ENCODE results near the gene SLC30A2.

SLC30A2 gene

GRCh38 chr1:26038477-26038876 is 7.4 kb downstream of the SLC30A2 start:
- DNase-seq = no peak

DNA sequence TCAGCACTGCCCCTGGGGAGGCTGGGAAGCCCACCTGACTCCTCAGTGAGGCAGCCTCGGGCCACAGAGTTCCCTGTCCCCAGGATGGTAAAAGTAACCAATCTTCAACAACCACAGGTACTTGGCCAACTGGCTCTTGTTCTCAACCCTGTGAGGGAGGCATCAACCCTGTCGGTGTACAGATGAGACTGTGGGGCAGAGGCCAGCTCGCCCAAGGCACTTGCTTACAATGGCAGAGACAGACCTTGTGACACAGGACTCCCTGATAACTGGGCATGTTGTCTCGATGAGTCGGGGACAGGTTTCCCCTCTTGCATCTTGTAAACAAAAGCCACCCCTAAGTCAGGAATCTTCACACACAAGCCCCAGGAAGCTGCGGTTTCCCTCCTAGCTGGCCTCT is 8.0 kb downstream of the SLC30A2 start:
- DNase-seq = no peak

GRCh38 chr1:26036756-26037281 is 9.1 kb downstream of the SLC30A2 start:
- DNase-seq = no peak

GRCh38 chr1:26035959-26036755 is 9.8 kb downstream of the SLC30A2 start:
- peak; percentile 3 for DNase-seq

GRCh38 chr1:26035203-26035958 is 10.5 kb downstream of the SLC30A2 start:
- DNase-seq = peak; percentile 64

- no peak for DNase-seq
Measured at GRCh38 chr1:26034504-26035202, 11.3 kb downstream of the SLC30A2 start.

- DNase-seq = no peak
Measured at GRCh38 chr1:26032656-26033357, 13.1 kb downstream of the SLC30A2 start.

GRCh38 chr1:26031611-26032220 is 14.2 kb downstream of the SLC30A2 start:
- no peak for DNase-seq

- DNase-seq = no peak
Measured at GRCh38 chr1:26031196-26031595, 14.7 kb downstream of the SLC30A2 start.

DNA sequence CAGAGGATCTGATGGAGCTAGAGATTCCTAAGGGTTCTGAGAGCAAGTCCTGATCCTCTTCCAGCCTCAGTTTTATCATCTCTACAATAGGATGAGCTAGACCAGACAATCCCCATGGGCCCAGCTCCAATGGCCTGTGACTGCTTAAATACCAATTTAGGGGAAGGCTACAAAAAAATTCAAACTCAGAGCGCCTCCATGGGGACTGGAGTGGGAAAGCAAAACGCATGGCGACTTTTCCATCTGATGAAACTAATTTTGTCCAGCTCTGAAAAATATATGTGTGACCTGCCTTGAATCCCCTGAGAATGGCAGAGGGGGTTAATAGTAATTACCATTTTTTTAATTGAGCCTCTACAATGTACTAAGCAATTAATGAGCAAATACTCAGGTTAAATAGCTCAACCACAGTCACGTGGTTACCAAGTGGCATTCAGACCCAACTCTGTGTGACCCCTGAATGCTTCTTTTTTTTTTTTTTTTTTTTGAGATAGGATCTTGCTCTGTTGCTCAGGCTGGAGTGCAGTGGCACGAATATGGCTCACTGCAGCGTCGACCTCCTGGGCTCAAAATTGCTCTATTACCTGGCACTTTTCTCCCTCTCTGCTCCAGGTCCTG is 15.9 kb downstream of the SLC30A2 start:
- DNase-seq = no peak

DNA sequence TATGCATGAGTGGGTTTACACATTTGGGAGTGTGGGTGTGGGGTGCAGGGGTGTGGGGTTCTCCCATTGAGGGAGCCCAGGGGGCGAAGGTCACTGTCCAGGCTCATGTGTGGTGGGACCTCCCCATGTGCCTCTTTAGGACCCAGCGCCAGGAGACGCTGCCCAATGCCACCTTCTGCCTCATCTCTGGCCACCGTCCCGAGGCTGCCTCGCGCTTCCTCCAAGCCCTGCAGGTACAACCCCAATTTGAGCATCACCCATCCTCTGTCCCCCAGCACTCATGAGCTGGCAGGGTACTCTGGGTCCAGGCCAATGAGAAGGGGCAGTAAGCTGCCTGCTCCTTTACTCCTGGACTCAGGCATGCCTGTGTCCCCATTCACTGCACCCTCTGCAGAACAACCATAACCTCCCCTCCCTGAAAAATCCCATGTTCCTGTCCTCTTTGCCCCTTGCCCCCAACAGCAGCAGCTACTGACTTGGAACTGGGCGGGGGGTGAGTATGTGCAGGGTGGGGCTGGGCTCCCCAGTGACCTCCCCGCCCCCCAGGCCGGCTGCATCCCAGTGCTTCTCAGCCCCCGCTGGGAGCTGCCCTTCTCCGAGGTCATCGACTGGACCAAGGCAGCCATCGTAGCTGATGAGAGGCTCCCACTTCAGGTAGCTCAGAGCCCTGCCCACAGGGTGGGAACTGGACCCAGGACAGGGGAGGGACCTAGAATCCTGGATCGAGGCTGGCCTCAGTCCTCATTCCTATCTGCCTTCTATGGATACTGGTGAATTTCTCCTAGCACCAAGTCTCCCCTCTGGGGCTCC is 16.7 kb downstream of the SLC30A2 start:
- DNase-seq = no peak

GRCh38 chr1:26028490-26028980 is 17.4 kb downstream of the SLC30A2 start:
- no peak for DNase-seq

DNA sequence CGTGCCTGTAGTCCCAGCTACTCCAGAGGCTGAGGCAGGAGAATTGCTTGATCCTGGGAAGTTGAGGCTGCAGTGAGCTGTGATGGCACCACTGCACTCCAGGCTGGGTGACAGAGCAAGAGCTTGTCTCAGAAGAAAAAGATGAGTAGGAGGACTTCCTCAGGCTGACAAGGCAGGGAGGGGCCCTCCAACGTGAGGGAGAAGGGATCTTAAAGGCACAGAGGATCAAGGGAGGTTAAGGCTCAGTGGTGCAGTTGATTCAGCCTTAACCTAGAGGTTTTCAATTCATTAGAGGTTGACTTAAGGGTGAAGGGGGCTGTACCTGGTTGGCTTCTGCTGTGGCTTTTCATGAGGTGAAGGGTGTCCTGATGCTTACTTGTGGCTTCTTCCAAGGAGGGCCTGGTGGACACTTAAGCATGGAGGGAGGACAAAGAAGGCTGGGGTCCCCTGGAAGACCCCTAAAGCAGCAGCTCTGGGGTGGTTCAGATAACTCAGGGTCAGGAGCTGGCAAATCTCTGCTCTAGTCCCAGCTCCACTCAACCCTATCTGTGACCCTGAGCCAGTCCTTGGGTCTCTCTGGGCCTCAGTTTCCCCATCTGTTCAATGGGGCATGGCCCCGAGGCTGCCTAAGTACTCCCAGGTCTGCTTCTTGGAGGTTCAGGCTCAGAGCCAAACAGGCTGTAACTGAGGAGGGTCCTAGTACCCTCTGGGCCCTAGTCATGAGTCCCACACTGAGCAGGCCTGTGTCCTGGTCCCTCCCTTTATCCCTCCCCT is 18.0 kb downstream of the SLC30A2 start:
- DNase-seq = no peak

DNA sequence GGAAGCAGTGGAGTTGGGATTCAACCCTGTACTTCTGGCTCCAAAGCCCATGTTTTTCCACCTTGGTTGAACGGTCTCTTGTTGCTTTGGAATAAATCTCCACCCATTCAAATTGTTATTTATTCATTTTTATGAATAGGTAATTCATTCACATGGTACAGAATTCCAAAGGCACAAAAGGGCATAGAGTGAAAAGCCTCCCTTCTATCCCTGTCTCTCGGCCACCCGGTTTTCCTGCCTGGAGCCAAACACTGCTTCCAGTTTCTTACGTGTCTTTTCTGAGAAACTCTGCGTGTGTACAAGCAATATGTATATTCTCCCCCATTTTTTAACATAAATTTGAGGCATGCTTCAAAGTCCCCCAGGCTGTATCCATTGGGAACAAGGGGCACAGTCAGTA is 20.4 kb downstream of the SLC30A2 start:
- DNase-seq = no peak

GRCh38 chr1:26025060-26025459 is 20.9 kb downstream of the SLC30A2 start:
- no peak for DNase-seq

DNA sequence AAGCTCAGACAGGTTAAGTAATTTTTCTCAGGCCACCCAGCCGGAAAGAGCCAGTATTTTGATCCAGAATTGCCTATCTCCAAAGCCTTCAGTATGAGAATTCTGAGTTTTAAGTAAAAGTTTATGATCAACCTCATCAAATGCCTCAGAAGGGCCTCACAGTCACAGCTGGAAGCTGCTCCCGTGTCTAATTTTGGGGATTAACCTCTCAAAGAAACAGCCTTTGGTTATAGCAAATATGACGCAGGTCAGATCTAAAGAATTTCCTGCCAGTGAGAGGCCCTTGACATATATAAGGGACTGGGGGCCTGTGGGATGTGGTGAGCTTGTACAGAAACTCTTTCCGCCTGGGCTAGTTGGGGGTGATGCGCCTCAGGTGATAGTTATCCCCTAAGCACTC is 22.1 kb downstream of the SLC30A2 start:
- DNase-seq = no peak

GRCh38 chr1:26023009-26023408 is 22.9 kb downstream of the SLC30A2 start:
- DNase-seq = no peak

DNA sequence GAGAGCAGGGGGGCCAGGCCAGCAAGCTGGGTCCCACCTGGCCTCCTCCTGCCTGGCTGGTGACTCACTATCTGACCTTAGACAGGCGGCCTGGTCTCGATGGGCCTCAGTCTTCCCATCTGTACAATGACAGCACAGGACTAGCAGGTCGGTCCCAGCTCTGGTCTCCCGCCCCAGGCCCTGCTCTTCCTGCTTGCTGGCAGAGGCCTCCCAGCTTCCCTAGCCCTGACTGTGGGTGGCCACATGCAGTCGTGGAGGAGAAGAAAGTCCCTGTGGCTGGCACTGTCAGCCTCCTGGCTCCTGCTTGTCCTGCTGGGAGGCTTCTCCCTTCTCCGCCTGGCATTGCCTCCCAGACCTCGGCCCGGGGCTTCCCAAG is 23.5 kb downstream of the SLC30A2 start:
- no peak for DNase-seq

- DNase-seq = no peak
Measured at GRCh38 chr1:26021647-26022403, 24.1 kb downstream of the SLC30A2 start, which contains the start of gene EXTL1. EXTL1 (plus strand) TSS chr1:26021775; CDS start chr1:26022647, 872 bp downstream.

Measured in NCI-H774 (cell line).